HEK293 (cell line): ENCODE data around the gene ZNF747.

ENCODE experiments used
- CTCF ChIA-PET: fragments of 350-600 bp; formaldehyde crosslinking; extraction: SDS; loops from one replicate; lab custom pipeline; 2021; ENCODE audit warnings: antibody characterized with exemption; lab: Yijun Ruan, JAX
- POLR2A ChIA-PET: fragments of 300-600 bp; formaldehyde crosslinking; extraction: SDS; loops from one replicate; lab custom pipeline; 2020; ENCODE audit warnings: antibody characterized with exemption, inconsistent platforms; lab: Yijun Ruan, JAX
- H3K27ac ChIP-seq: fragments of 200-500 bp; sonication (Bioruptor generic); 2 replicates; pipeline ENCODE4 v1.5.1; 2014; ENCODE audit warnings: low read depth, low read length, control low read depth, inconsistent platforms; ENCODE audit errors: extremely low read depth
- H3K36me3 ChIP-seq, 2 experiments: fragments of 200-500 bp in 1 of 2; sonication (Bioruptor generic) in 1 of 2; 1 replicate in 1 of 2; 2 replicates in 1 of 2; pipeline ENCODE4 v1.5.1; 2014 to 2017; ENCODE audit warnings: inconsistent platforms in 2 of 2, low read length in 2 of 2; ENCODE audit not compliant: control insufficient read depth in 2 of 2, insufficient read depth in 1 of 2
- H3K4me1 ChIP-seq: fragments of 200-500 bp; sonication (Bioruptor generic); 2 replicates; pipeline ENCODE4 v1.5.1; 2014; ENCODE audit warnings: mild to moderate bottlenecking, low read length, inconsistent platforms; ENCODE audit not compliant: control insufficient read depth, insufficient read depth
- H3K4me3 ChIP-seq: 2 replicates; pipeline ENCODE4 v1.5.1; 2011; ENCODE audit warnings: low read depth, mild to moderate bottlenecking, control low read depth, low read length, moderate library complexity
- H3K9me3 ChIP-seq: fragments of 200-500 bp; sonication (Bioruptor generic); 2 replicates; pipeline ENCODE4 v1.5.1; 2014; ENCODE audit warnings: low read depth, low read length, inconsistent platforms; ENCODE audit not compliant: control insufficient read depth, insufficient read depth
- BCL11B ChIP-seq: fragments of 450-650 bp; formaldehyde crosslinking; IDR thresholded peaks from 2 replicates; pipeline ENCODE4 v1.5.1; 2016; ENCODE audit warnings: low read depth, missing biosample characterization, missing genetic modification characterization
- KLF1 ChIP-seq: fragments of 450-650 bp; formaldehyde crosslinking; IDR thresholded peaks from 2 replicates; pipeline ENCODE4 v1.5.1; 2016; ENCODE audit warnings: missing biosample characterization, missing genetic modification characterization
- KLF16 ChIP-seq: fragments of 450-650 bp; formaldehyde crosslinking; IDR thresholded peaks from 2 replicates; pipeline ENCODE4 v1.5.1; 2017; ENCODE audit warnings: missing biosample characterization, missing genetic modification characterization
- KLF17 ChIP-seq: fragments of 450-650 bp; formaldehyde crosslinking; IDR thresholded peaks from 2 replicates; pipeline ENCODE4 v1.5.1; 2016; ENCODE audit warnings: missing biosample characterization, missing genetic modification characterization
- PRDM2 ChIP-seq: fragments of 450-650 bp; formaldehyde crosslinking; IDR thresholded peaks from 2 replicates; pipeline ENCODE4 v1.5.1; 2016; ENCODE audit warnings: missing biosample characterization, missing genetic modification characterization, borderline replicate concordance
- TRIM28 ChIP-seq: IDR thresholded peaks from 2 replicates; pipeline ENCODE4 v1.6.1; 2011; ENCODE audit warnings: low read length, control low read depth, borderline replicate concordance
- ZBTB21 ChIP-seq: fragments of 450-650 bp; formaldehyde crosslinking; IDR thresholded peaks from 2 replicates; pipeline ENCODE4 v1.5.1; 2017; ENCODE audit warnings: missing biosample characterization, missing genetic modification characterization
- ZBTB7A ChIP-seq: fragments of 450-650 bp; formaldehyde crosslinking; IDR thresholded peaks from 2 replicates; pipeline ENCODE4 v1.5.1; 2016; ENCODE audit warnings: low read depth, missing biosample characterization, missing genetic modification characterization
- ZBTB8A ChIP-seq: fragments of 450-650 bp; formaldehyde crosslinking; IDR thresholded peaks from 2 replicates; pipeline ENCODE4 v1.5.1; 2016; ENCODE audit warnings: missing biosample characterization, missing genetic modification characterization
- ZNF174 ChIP-seq: fragments of 450-650 bp; formaldehyde crosslinking; IDR thresholded peaks from 2 replicates; pipeline ENCODE4 v1.5.0; 2017; ENCODE audit warnings: missing biosample characterization, mild to moderate bottlenecking, missing genetic modification characterization
- ZNF19 ChIP-seq: fragments of 450-650 bp; formaldehyde crosslinking; IDR thresholded peaks from 2 replicates; pipeline ENCODE4; 2016; ENCODE audit warnings: missing biosample characterization, missing genetic modification characterization, low read depth
- ZNF223 ChIP-seq: fragments of 450-650 bp; formaldehyde crosslinking; IDR thresholded peaks from 2 replicates; pipeline ENCODE4 v1.5.1; 2016; ENCODE audit warnings: missing biosample characterization, missing genetic modification characterization
- ZNF24 ChIP-seq: fragments of 450-650 bp; formaldehyde crosslinking; IDR thresholded peaks from 2 replicates; pipeline ENCODE4 v1.5.1; 2016; ENCODE audit warnings: missing biosample characterization, missing genetic modification characterization
- ZNF324 ChIP-seq: fragments of 450-650 bp; formaldehyde crosslinking; IDR thresholded peaks from 2 replicates; pipeline ENCODE4 v1.5.1; 2016; ENCODE audit warnings: missing biosample characterization, missing genetic modification characterization
- ZNF488 ChIP-seq: fragments of 450-650 bp; formaldehyde crosslinking; IDR thresholded peaks from 2 replicates; pipeline ENCODE4 v1.5.1; 2016; ENCODE audit warnings: missing biosample characterization, missing genetic modification characterization
- ZNF544 ChIP-seq: fragments of 450-650 bp; formaldehyde crosslinking; IDR thresholded peaks from 2 replicates; pipeline ENCODE4 v1.5.0; 2017; ENCODE audit warnings: missing biosample characterization, missing genetic modification characterization
- ZNF558 ChIP-seq: fragments of 450-650 bp; formaldehyde crosslinking; IDR thresholded peaks from 2 replicates; pipeline ENCODE4 v1.5.1; 2016; ENCODE audit warnings: missing biosample characterization, missing genetic modification characterization
- ZNF701 ChIP-seq: fragments of 450-650 bp; formaldehyde crosslinking; IDR thresholded peaks from 2 replicates; pipeline ENCODE4 v1.5.1; 2016; ENCODE audit warnings: missing biosample characterization, missing genetic modification characterization
- ZNF707 ChIP-seq: fragments of 450-650 bp; formaldehyde crosslinking; IDR thresholded peaks from 2 replicates; pipeline ENCODE4 v1.5.1; 2016; ENCODE audit warnings: missing biosample characterization, missing genetic modification characterization
- ZNF792 ChIP-seq: fragments of 450-650 bp; formaldehyde crosslinking; IDR thresholded peaks from 2 replicates; pipeline ENCODE4 v1.5.1; 2016; ENCODE audit warnings: missing biosample characterization, missing genetic modification characterization
- ZSCAN4 ChIP-seq: fragments of 450-650 bp; formaldehyde crosslinking; IDR thresholded peaks from 2 replicates; pipeline ENCODE4 v1.5.1; 2017; ENCODE audit warnings: missing biosample characterization, missing genetic modification characterization
- TF ChIP-seq, protein P1 (sequence below): fragments of 450-650 bp; formaldehyde crosslinking; IDR thresholded peaks from 2 replicates; pipeline ENCODE4 v1.5.1; 2016; ENCODE audit warnings: missing biosample characterization, missing genetic modification characterization
- TF ChIP-seq, protein P2 (sequence below): fragments of 450-650 bp; formaldehyde crosslinking; IDR thresholded peaks from 2 replicates; pipeline ENCODE4 v1.5.1; 2017; ENCODE audit warnings: missing biosample characterization, missing genetic modification characterization

Gene ZNF747

DNA sequence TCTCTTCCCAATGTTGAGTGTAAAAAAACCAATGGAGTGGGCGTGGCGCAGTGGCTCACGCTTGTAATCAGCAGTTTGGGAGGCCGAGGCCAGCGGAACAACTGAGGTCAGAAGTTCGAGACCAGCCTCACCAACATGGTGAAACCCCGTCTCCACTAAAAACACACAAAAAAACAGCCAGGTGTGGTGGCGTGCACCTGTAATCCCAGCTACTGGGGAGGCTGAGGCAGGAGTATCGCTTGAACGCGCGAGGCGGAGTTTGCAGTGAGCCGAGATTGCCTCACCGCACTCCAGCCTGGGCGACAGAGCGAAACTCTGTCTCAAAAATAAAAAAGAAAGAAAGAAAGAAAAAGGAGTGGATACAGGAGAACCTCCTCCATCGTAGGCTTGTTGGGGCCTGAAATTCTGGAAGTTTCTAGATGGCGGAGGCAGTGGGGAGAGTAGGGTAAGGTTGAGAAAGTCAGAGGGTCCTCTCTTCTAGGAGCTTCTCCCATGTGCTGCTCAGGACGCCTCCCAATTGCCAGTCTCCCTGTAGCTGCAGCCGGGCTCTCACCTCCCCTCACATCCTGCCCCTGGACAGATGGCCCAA lies 24.2 kb upstream of the ZNF747 start (continued):
- TF ChIP-seq PRDM2 (peak; percentile 89; the same call in 1 of the 2 replicates), ZBTB7A (tag by site-specific recombination) (peak; percentile 40; the same call in 1 of the 2 replicates), ZNF223 (no peak), ZBTB8A (tag by site-specific recombination) (no peak), ZNF488 (tag by site-specific recombination) (no peak), TRIM28 (0 out of 2 replicates have a peak, but pooled peaks have one; percentile 8), ZNF792 (tag by site-specific recombination) (0 out of 2 replicates have a peak, but pooled peaks have one; percentile 70), ZNF707 (no peak), ZNF701 (no peak), ZNF19 (tag by site-specific recombination) (no peak), ZNF544 (tag by site-specific recombination) (no peak), ZNF558 (tag by site-specific recombination) (no peak), ZNF24 (peak; percentile 15; the same call in 1 of the 2 replicates)
- TF ChIP-seq, protein P1, sequence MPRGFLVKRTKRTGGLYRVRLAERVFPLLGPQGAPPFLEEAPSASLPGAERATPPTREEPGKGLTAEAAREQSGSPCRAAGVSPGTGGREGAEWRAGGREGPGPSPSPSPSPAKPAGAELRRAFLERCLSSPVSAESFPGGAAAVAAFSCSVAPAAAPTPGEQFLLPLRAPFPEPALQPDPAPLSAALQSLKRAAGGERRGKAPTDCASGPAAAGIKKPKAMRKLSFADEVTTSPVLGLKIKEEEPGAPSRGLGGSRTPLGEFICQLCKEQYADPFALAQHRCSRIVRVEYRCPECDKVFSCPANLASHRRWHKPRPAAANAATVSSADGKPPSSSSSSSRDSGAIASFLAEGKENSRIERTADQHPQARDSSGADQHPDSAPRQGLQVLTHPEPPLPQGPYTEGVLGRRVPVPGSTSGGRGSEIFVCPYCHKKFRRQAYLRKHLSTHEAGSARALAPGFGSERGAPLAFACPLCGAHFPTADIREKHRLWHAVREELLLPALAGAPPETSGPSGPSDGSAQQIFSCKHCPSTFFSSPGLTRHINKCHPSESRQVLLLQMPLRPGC (tag by site-specific recombination), result 0 out of 2 replicates have a peak, but pooled peaks have one; percentile 40

- H3K4me3 ChIP-seq, result peak within 1 kb of the TSS; percentile 88
- peaks cover 2% of the 10 kb centered on the region; the same call in 1 of the 2 replicates for H3K4me1 ChIP-seq
- POLR2A ChIA-PET, result interaction anchor here (0.6 to 3.9 kb wide), 23 partner anchors 8 to 224 kb away, joined by 3 to 69 read pairs (median 7); partner anchors contain the start of genes DCTPP1, PRR14, ZNF688 and ZNF689
- no peaks in the 10 kb centered on the region for H3K9me3 ChIP-seq
- peaks cover 9 to 33% of the 10 kb centered on the region in 2 experiments; a peak in 2 of 3 replicates for H3K36me3 ChIP-seq
- CTCF ChIA-PET, result interaction anchor here (0.6 to 2.0 kb wide), 12 partner anchors 10 to 135 kb away, joined by 3 to 6 read pairs (median 4); no protein-coding TSS in a partner anchor
- H3K27ac ChIP-seq, result peak within 1 kb of the TSS; percentile 98
- TF ChIP-seq BCL11B (peak; percentile 75; the same call in 1 of the 2 replicates), ZBTB21 (peak; percentile 34; the same call in 1 of the 2 replicates), KLF1 (peak; percentile 76), ZNF174 (tag by site-specific recombination) (no peak), ZNF324 (tag by site-specific recombination) (no peak), ZSCAN4 (tag by site-specific recombination) (no peak), KLF16 (tag by site-specific recombination) (peak; percentile 86), KLF17 (peak; percentile 57)
- TF ChIP-seq, protein P2, sequence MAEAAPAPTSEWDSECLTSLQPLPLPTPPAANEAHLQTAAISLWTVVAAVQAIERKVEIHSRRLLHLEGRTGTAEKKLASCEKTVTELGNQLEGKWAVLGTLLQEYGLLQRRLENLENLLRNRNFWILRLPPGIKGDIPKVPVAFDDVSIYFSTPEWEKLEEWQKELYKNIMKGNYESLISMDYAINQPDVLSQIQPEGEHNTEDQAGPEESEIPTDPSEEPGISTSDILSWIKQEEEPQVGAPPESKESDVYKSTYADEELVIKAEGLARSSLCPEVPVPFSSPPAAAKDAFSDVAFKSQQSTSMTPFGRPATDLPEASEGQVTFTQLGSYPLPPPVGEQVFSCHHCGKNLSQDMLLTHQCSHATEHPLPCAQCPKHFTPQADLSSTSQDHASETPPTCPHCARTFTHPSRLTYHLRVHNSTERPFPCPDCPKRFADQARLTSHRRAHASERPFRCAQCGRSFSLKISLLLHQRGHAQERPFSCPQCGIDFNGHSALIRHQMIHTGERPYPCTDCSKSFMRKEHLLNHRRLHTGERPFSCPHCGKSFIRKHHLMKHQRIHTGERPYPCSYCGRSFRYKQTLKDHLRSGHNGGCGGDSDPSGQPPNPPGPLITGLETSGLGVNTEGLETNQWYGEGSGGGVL, result peak; percentile 89
Observed at GRCh38 chr16:30557957-30558788, 23.5 kb upstream of the ZNF747 start, which contains the start of gene ZNF764. Gene ZNF764 (minus strand): TSS chr16:30558374. CDS start chr16:30558182, 192 bp downstream.
